Stimulated activated CD4-positive, alpha-beta T cell treated with anti-CD3 and anti-CD28 coated beads, Interleukin-12 subunit alpha, Interleukin-12 subunit beta, amount 100 ng/mL, for 24 hours (primary cell): ENCODE results near the gene CHRND.

Source experiments
- DNase-seq, 2 experiments: peaks; one replicate each; pipeline ENCODE4 v3.0.0-alpha.2; 2020; ENCODE audit warnings: low read depth in 2 of 2

Gene CHRND

GRCh38 chr2:232525791-232526371, at the start of gene CHRND:
Gene CHRND, plus strand, starts transcription at chr2:232526160. Its CDS starts 56 bp downstream, at chr2:232526216.
- DNase-seq = no peak

DNA sequence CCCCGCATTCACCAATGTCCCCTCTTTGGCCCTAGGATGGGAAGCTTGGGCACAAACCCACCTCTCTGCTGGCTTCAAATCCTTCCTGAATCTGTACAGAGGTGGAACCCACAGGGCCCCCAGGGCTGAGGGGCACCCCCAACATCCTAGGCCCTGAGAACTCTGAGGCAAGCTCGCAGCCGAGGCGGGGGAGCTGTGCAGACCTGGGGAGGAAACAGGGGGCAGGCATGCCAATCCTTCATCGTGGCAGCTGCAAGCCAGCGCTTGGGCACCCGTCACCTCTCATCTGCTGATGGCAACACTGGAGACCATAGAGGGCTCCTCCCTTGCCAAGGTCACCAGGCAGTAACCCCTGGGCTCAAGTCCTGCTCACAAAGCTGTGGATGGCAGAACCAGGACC, 49.2 kb upstream of the CHRND start:
- no peak for DNase-seq

- no peak for DNase-seq
Measured at GRCh38 chr2:232477751-232478510, 48.0 kb upstream of the CHRND start.

- DNase-seq = no peak
Measured at GRCh38 chr2:232478571-232479340, 47.2 kb upstream of the CHRND start.

DNA sequence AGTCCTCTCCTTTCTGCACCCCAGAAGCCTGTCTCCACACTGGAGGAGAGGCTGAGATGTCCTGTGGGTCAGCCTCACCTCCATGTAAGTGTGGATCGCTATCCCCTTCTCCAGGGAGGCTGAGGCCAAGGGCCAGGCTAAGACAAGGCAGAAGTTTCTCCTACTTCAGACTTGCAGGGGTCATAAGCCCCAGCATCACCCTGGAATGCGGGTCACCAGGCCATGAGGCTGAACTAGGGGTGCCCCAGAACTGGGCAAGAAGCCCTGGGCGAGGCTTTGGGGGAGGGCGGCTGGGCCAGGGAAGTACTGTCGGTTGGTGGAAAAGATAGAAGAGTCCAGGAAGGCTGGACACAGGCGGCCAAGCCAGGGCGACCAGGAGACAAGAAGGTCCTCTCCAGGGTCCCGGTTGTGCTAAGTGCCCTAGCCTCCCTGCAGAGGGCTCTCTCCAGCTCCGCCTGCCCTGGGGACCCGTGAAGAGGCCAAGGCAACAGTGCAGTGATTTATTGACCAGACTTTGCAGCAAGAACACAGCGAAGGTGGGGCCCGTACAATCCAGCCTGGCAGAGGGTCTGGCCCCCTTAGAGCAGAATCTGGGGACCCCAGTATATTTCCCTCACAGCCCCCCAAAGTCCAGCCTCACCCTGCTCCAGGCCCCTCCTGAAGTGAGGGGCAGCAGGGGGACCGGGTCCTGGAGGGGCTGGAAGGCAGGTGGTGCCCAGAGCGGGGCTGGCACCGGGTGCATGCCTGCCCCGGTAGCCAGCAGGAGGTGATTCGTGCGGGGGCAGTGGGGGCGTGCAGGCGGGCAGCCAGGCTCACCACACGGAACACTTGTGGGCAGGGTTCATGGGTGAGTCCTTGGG, 46.4 kb upstream of the CHRND start:
- DNase-seq = no peak

DNA sequence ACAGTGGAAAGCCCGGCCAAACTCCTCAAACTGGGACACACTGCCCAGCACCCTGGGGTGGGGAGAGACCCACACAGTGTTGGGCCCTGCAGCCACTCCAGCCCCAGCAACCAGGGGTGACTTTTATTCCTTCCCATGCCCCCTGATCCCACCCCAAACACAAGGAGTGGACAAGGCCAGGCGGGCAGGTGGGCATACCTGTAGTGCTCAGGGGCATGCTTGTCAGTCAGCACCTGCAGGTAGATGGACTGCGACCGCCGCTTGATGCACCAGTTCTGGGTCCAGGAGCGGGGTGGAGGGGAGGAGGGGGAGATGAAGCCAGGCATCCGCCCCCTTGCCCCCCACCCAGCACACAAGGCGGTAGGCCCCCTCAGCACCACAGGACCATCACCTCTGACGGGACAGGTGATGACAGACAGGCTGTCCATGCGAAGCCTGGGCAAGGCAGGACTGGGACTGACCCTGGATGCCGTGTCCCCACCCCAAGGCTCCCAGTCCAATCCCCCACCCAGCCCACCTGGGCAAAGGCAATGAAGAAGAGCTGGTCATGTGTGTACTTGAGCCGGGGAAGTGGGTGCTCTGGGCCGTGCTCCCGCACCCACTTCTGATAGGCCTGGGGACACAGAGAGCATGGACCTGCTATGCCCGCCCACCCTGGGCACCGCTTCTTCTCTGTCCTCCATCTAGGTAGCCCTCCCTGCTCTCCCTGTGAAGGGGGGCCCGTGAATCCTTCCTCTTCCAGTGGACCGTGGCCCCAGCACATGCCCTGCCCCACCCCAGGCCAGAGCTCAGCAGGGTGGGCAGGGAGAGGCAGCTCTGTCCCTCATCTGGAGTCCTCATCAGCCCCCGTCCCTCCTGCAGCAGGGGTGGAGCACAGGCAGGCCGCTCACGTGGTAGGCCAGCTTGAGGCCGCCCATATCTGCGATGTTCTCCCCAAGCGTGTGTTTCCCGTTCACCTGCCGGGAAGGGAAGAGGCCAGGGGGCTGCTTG, 45.5 kb upstream of the CHRND start:
- no peak for DNase-seq

DNA sequence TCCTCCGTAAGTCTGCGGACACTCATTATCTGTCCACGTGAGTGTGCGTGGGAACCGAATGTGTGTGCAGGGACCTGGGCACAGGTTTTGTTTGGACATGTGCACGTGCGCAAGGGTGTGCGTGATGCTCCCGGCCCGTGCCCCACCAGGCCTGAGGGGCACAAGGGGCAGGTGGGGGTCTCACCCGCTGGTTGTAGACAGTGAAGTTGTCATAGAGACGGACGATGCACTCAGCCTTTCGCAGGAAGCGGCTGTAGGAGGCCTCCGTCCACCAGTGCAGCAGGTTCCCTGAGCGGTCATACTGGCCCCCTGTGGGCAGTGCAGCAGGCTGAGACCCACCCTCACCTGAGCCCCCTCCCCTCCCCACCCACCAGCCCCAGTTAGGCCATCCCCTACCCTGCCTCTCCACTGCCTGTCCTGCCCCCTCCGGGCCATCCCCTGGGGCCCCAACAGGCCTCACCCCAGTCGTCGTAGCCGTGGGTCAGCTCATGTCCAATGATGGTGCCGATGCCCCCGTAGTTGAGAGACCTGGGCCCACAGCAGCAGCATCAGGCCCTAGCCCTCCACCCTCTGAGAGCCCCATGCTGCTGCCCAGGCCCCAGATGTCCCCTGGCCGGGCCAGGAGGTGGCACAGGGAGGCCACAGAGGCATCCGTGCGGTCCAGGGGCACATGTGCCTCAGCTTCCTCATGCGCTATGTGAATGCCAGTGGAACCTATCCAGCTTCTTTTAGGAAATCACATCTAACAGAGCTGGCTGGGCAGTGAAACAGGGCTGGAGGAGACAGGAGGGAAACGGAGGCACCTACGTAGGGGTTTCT, 44.4 kb upstream of the CHRND start:
- DNase-seq = no peak

DNA sequence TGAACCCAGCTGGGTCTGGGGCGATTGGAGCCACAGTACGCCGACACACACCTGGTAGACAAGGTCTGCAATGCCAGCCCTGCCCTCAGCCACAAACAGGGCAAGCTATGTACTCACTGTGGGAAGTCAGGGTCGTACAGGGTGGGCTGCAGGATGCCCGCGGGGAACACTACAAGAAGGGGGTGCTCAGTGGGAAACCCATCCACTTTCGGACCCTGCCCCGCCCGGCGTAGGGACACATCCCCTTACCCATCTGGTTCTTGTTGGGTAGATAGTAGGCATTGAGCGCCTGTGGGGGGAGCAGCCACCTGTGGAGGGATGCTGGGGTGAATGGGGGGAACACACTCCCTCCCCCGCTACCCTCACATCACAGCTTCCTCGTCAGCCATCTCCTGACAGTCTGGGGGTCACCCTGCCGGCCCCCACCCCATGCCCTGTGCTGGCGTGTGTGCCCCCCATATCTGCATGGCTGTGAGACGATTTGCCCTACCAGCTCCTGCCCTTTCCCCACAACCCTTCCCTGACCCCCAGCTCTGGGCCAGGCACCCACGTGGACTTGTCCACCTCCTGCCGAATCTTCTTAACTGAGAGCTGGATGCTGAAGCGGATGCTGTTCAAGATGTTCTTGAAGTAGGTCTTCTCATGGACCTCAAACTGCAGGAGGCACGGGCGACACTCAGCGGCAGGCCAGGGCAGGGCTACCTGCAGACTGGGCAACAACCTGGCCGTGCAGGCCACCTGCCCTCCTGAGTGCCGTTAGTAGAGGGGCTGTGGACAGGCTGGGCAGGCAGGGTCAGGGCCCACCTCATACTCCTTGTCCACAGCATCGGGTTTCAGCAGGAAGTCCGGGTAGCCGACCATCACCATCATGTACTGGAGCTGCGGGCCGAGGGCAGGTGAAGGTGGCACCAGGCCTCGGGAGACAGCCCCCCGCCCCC, 43.4 kb upstream of the CHRND start:
- no peak for DNase-seq

DNA sequence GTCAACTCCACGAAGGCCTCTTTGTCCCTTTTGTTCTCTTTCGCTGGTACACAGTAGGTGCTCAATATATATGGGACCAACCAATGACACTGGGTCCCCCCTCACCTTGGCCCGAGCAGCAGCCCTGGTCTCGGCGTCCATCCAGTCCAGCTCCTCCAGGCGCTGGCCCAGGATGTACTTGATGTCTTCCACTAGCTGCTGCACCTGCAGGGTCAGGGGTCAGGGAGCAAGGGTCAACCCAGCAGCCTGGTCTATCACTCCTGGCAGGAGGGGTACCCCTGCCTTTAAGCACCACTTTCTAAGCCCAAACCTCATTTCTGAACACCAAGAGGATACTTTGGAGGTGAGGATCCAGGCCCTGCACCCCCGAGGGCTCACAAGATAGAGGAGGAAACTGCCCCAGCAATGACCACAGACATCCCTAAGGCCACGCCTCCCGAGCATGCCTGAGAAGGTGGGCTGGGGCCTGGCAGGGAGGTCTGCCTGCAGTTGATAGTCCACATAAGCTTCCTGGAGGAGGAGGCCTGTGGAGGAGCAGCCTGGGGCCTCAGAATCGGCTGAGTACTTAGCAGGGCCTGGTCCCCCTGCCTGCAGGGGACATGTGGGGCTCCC, 42.5 kb upstream of the CHRND start:
- no peak for DNase-seq

DNA sequence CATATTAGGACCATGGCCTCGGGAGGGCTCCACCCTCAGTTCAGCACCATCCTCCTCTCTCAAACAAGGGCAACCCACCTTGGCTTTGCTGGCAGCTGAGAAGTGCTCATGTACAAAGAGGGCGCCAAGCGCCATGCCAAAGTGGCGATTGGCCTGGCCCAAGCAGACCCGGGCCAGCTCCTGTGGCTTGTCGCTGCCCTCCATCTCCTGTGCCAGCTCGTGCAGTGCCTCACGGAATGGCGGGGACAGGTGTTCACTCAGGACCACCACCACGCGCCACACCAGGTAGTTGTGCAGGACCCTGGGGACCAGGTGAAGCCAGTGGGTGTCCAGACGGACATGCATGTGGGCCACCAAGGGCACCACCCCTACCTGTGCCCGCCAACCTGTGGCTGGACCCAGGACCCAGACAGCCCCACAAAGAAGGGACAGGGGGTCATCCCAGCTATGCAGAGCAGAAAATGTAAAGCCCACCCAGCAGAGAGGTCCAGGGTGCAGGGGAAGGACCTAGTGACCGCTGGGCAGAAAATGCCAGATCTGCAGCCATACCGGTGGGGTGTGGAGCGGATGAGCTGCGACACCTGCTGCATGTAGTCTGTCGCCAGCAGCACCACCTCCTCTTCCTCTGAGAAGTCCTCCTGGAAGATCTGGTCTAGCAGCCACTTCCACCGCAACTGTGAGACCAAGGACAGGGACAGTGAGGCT, 41.9 kb upstream of the CHRND start:
- DNase-seq = no peak

- DNase-seq = no peak
Measured at GRCh38 chr2:232484628-232485347, 41.2 kb upstream of the CHRND start.

DNA sequence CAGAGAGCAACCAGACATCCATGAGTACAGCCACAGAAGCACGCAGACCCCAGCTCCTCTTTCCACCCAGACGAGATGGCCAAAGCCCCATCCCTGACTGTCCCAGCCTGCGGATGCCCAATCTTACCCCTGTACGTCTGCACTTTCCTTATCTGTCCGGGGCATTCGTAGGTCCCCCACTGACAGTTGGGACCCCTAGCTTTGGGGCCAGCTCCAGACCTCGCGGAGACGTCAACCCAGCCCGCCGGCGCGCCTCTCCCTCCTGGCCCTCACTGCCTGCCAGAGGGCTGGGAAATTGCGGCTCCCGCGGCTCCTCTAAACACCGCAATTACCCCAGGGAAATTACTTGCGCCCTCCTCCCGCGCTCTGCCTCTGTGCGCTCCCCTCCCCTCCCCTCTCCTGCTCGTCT, 40.6 kb upstream of the CHRND start:
- no peak for DNase-seq

DNA sequence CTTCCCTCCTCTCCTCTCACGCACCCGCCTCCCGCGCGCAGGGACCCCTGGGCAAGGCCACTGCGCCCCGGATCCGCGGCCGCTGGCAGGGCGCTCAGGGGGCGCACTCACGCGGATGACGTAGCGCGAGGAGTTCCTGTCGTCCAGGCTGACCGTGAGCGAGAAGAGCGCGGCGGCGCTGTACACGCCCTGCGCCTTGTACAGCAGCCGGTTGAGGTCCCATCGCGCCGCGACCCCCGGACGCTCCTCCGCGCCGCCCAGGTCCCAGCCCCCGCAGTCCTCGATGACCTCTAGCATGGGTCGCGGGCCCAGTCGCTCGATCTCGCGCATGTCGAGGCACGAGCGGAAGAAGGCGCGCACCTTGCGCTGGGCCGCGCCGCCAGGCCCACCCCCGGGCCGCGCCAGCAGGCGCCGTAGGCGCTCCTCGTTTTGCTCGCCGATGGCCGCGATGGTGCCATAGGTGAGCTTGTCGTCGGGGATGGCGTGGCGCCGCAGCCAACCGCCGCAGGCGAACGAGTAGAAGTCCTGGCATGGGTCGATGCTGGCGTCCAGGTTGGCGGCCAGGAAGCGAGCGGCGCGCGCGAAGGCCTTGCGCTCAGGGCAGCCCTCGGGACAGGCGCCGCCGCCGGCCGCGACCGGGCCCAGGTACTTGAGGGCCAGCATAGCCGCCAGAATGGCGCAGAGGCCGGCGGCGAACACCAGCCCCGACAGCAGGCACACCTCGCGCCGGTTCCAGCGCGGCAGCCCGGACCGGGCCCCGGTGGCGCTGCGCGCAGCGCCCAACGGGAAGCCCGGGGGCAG, 40.0 kb upstream of the CHRND start:
- DNase-seq = no peak

DNA sequence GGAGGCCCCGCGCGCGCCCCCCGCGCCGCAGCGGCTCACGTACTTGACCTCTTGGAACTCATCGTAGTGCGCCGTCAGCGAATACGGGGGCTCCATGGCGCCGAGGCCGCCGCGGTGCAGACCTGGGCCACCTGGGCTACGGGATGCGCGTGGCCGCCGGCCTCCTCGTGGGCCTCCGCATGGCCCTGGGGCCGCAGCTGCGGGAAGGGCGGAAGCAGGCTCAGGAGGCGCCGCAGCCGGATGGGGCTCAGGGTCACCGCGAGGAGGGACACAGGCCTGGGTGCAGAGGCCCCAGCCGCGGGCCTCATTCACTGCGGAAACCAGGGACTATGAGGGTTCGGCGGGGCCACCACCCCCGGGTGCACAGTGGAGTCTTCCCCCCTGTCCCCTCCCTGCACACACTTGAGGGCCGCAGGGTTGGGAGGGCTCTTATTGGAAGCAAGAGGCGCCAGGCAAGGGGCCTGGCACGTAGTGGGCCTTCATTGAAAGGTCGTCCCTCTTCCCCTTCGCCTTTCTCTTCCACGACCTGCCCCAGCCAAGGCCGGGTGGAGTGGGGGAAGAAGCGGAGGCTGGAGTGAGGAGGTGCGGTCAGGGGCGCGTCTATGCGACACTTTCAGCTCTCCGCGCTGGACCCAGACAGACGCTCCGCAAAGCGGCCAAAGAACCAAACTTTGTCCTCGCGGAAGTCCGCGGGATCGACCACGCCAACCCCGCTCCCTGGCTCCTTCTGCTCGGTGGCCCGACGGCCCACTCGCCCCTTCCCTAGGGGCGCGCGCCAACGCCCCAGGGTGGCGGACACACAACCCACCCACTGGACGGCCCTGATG, 39.2 kb upstream of the CHRND start:
- DNase-seq = no peak
